NCI-H1417 (cell line): ENCODE measurements around the gene AURKAIP1.
"Not testable (repeated sequence)": the region's sequence is repeated elsewhere in the genome, so short reads cannot be mapped to it uniquely, and the experiment has no call there.

Source experiments
- DNase-seq, 3 experiments: peaks; one replicate each; lab custom pipeline; 2025; lab: John Stamatoyannopoulos, UW

The AURKAIP1 gene

DNA sequence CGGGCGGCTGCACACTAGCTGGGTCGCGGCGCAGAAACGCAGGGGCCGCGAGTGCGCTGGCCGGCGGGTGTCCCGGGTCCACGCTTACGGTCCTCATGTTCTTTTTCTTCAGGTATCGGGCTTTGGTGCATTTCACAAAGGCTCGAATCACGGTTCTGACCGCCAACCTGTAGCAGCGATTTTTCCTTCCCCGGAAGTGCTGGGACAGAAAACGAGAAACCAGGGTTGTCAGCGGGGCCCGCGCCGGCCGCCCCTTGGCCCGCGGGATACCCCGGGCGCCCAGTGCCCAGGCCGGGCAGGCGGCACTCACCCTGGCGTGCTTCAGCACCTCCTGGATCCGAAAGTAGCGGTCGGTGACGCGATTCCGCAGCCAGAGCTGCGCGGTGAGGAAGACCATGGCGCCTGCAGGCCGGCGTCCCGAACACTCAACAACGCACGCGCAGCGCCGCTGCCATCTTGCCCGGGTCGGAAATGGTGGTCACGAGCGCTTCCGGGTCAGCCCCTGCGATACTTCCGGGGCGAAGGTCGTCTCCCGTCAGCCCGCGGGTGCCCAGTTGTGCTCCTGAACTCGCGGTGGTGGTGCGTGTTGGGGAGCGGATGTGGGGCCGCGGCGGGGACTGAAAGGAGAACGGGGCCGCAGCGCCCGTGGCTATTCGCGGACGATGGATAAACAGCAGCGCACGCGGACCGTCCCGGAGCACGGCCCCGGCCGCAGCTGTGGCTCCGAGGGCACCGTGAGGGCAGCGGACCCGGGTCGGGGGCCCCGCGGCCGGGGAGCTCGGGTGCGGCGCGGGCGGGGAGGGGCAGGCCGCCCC lies 32.0 kb upstream of the AURKAIP1 start, which contains the start of gene MRPL20:
Gene MRPL20, minus strand, starts transcription at position 473 of the 815 bp plus-strand sequence. Its CDS starts 76 bp downstream, at position 397.
- peak; percentile 91 to 95 (median 93) for DNase-seq

DNA sequence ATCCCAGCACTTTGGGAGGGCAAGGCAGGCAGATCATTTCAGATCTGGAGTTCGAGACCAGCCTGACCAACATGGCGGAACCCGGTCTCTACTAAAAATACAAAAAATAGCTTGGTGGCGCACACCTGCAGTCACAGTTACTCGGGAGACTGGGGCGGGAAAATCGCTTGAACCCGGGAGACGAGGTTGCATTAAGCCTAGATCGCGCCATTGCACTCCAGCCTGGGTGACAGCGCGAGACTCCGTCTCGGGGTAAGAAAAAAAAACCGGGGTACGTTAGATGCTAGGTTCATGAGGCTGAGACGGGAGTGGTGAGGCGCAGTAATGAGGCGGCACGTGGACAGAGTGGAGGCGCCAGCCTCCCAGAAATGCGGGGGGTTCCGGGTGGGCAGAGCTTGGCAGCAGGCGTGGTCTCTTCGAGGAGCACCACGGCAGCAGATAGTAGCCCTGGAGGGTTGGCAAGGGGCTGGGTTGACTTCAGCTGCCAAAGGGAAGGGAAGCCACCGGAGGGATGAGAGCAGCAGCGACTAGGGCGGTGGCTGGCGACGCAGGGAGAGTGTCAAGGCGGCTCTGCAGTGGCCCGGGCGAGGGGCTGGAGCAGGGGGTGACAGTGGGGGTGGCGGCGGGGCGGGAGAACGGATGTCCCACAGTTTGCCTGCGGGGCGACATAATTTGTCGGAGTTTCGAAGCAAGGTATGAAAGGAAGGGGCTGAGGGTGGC lies 31.3 kb upstream of the AURKAIP1 start:
- DNase-seq, result peak in 1 of 3 experiments; percentile 30

DNA sequence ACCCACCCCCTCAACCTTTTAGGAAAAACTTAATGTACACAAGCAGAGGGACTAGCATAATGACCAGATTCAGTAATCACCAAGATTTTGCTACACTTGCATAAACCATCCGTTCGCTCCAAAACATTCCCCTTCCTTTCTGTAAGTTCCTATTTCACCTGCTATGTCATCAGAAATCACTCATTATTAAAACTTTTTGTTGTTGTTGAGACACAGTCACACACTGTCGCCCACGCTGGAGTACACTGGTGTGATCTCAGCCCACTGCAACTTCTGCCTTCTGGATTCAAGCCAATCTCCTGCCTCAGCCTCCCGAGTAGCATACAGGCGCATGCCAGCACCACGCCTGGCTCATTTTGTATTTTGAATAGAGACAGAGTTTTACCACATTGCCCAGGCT lies 28.6 kb upstream of the AURKAIP1 start:
- no peak for DNase-seq

DNA sequence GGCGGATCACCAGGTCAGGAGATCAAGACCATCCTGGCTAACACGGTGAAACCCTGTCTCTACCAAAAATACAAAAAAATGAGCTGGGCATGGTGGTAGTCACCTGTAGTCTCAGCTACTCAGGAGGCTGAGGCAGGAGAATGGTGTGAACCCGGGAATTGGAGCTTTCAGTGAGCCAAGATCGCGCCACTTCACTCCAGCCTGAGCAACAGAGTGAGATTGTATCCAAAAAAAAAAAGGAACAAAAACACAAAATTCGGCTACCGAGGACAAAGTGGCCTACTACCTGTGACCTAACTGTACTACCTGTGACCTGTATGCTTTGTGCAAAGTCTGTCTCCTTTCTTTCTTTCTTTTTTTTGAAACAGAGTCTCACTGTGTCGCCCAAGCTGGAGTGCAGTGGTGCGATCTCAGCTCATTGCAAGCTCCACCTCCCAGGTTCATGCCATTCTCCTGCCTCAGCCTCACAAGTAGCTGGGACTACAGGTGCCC lies 27.9 kb upstream of the AURKAIP1 start:
- DNase-seq, result not testable (repeated sequence)

DNA sequence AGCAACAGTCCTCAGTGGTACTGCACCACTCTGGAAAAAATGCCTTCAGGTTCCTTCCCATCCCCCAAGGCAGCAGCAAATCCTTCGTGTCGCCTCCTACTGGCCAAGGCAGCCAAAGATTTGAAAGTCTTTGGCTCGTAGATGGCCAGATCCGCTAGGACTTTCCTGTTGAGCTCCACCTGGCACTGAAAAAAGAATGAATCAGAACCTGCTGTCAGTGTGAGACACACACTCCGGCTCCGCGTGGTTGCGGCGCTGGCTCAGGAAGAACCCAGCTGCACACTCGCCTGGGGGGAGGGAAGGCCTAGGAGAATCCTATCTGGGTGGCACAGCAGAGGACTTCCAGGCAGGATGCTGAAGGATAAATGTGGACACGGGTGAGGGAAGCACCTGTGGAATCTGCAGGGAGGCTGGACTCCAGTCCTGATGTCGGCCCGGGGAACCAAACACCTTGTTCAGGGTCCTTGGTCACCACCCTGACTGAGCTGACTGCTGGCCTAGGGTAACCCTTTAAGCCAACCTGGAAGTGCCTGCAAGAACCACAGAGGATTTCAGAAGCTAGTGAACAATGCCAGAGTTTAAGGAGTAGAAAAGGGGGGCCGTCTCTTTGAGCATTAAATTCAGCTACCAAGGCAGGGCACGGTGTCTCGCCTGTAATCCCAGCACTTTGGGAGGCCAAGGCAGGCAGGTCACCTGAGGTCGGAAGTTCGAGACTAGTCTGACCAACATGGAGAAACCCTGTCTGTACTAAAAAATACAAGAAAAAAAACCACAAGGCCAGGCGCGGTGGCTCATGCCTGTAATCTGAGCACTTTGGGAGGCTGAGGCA lies 27.3 kb upstream of the AURKAIP1 start:
- DNase-seq, result peak in 1 of 3 experiments; percentile 36

DNA sequence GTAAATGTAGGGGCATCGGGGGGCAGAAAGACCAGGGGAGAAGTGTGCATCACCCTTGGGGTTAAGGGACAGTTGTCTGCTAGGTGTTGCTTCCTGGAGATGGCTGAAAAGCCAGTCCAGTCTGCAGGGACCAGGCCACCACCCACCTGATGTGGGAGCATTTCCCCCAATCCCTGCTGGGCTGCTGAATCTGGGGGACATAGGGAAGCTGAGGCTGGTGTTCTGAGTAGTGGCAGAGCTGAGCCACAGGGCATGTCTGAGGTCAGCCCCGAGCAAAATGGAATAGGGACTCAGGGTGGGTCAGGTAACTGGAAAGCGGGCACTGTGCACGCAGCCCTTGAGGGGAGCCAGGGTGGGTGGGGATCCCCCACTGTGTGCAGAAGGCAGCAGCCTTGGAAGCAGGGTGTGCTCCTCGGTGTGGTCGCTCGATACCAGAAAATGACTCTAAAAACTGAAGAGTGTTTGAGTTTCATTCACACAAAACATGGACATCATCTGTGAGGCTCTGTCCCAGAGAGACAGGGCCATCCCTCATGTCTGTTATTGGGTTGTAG lies 26.5 kb upstream of the AURKAIP1 start:
- DNase-seq, result no peak

DNA sequence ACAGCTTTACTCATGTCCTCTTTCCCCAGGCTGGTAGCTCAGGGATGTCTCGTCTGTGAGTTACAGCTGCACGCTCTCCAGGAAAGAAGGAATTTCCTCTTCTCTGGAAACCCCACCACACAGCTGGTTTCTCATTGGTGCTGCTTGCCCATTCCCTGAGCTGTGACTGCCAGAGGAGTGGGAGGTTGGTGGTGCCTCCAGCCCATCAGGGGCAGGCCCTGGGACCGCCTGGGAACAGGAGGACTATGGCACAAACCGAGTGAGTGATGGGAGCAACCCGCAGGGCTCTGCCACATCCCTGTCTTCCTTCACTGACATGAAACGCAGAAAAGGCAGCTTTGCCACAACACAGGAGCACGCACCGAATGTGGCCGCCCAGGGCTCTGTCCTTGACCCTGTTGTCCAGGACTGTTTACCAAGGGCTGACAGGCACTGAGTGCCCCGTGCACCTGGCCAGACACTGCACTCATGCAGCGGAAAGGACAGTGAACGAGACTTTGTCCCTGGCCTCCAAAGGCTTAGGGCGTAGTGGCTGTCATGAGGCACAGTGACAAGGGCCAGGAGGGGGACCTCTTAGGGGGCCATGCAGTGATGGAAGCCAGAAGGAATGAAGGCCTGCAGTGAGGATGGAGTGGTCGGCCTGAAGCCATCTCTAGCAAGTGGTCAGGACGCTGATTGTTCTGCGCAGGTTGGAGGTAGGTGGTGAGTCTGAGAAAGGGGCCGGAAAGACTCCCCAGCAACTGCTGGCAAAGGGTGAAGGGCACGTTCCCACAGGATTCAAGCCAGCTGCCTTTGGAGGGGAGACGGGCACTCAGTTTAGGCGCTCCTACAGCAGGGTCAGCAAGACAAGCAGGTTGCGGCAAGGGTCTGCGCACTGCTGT lies 25.8 kb upstream of the AURKAIP1 start:
- no peak for DNase-seq

DNA sequence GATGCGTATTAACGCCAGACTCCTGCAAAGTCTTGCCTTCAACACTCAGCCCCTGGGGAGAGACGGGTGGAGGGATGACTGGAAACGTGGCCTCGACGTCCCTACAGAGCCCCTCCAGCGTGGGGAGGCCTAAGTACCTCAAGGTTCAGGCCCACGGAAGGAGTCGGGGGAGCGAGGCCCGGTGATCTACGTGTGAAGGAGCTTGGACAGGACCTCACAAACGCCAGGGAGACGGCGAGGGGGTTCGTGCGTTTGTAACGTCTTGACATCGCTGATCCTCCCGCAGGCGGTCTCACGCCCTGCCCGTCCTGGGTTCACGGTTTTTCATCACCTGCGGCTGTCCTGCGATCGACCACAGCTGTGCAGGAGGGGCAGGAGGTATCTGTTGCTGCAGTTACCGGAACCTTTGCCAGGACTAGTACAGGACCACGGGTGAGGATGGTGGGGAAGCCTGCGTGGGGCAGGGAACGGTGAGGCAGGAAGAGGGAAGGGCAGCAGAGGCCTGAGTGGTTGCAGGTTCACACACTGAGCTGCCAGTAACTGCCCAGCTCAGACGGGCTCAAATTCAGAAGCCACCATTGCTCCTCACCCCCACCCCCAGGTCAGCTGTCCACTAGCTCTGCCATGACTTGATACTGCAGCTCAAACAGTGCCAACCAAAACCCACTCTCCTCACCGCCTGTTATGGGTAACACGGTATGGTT lies 25.0 kb upstream of the AURKAIP1 start:
- DNase-seq, result peak in 2 of 3 experiments; percentile 38 to 61

DNA sequence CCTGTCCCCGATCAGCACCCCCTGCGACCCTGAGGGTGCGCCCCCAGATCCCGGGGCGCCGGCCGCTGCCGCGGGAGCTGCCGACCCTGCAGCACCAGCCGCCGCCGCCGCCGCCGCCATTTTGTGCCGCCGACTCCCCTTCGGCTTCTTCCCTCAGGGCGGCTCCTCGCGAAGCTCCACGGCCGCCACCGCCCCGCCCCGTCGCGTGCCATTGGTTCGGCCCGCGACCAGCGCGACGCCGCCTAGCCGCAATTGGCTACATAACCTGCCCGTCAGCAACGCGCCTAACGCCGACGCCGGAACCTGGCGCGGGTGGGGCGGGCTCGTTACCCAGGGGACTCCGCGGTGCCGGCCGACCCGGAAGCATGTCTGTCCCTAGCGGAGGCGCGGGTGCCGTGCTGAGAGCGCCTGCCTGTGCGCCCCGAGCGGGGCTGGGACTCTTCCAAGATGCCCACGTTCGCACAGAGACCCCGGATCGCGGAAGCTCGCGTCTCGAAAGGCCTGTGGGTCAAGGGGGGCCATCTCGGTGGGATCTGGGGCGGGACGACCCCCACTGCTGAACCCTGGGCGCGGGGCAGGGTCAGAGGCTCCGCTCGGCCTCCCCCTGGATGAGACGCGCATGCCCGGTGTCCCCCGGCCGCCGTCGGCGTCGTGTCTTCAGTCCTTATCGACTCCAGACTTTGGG lies 24.3 kb upstream of the AURKAIP1 start, which contains the start of gene CCNL2:
Gene CCNL2, minus strand, starts transcription at position 149 of the 685 bp plus-strand sequence. Its CDS starts 29 bp downstream, at position 120.
- DNase-seq, result peak; percentile 98 to 99 (median 98)

GRCh38 chr1:1398677-1399186 lies 23.7 kb upstream of the AURKAIP1 start:
- no peak for DNase-seq

DNA sequence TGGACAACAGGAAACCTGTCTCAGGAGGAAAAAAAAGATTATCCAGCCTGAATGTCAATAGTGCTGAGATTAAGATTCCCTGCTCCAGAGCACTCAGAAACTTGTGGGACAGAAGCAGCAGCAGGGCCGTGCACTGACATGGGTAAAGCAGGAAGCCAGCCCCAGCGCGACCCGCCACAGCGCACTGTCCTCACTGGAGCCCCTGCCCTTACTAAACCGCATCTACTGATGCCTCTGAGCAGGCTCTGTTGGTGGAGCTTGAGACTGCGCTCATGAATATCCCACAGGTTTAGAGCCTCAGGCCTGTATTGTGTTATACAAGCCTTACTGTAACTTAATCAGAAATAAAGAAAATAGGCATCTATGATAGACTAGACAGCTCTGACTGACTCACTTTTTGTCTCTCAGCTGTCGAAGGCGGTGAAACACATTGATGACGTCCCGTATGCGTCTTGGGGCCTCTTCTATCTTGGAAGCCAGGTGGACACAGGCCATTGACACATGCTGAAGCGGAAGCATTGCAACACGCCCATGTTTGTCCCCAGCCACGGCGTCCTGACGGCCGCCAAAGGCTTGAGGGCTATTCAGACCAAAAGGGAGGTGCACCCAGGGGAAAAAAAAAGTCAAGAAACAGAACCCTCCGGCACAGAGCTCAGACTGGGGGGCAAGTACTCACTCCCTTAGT lies 23.0 kb upstream of the AURKAIP1 start:
- DNase-seq, result no peak

- DNase-seq, result no peak
Measured at GRCh38 chr1:1395166-1395565, 20.2 kb upstream of the AURKAIP1 start.

DNA sequence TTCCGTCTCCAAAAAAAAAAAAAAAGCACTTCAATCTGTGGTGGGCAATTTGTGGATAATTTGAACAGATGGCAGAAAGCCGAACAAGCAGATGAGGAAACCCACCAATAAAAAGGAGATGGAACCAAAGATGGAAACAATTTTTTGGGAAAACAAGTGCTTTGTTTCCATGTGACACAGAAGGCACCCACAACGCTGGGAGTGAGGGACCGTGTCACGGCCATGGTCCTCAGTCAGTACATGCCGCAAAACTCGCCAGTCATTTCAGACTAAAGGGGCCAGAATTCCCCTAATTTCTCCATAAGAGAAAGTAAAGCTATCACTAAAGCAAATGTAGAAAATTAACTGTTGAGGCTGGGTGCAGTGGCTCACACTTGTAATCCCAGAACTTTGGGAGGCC lies 19.1 kb upstream of the AURKAIP1 start:
- no peak for DNase-seq

GRCh38 chr1:1393428-1393827 lies 18.4 kb upstream of the AURKAIP1 start:
- DNase-seq, result no peak

GRCh38 chr1:1393014-1393413 lies 18.0 kb upstream of the AURKAIP1 start:
- no peak for DNase-seq

DNA sequence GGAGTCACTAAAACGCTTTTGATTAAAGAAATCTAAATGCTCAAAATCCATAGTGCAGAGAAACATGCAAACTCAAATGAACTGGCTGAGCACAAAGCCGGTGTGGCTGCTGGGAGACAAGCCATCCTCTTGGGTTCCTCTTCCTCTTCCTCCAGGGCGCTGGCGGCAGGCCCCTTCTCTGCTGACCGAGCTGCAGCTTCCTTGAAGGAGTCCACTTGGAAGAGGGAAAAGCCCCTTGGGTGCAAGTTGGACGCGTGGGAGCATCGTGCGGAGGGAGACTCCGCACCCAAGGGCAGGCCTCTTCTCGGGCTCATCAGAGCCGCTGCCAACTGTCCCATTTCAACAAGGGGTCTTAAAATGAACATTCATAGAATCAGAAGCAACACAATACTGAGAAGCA lies 16.2 kb upstream of the AURKAIP1 start:
- no peak for DNase-seq

DNA sequence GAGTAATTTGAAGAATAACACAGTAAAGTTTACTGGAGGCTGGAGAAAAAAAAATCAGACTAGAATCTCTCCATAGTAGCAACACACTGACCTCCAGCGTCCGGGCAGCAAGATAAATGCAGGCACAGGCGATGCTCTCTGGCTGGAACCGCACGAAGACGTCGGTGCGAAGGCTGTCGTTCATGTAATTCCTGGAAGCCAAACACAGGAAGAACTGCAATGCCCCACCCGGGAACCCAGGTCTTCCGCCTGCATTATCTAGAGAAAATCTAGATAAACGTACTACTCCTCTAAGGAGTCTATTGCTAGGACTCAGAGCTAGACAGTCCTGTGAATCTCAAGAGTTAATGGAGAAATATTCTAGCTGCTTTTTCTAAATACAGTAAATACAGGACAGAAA lies 15.7 kb upstream of the AURKAIP1 start:
- no peak for DNase-seq

DNA sequence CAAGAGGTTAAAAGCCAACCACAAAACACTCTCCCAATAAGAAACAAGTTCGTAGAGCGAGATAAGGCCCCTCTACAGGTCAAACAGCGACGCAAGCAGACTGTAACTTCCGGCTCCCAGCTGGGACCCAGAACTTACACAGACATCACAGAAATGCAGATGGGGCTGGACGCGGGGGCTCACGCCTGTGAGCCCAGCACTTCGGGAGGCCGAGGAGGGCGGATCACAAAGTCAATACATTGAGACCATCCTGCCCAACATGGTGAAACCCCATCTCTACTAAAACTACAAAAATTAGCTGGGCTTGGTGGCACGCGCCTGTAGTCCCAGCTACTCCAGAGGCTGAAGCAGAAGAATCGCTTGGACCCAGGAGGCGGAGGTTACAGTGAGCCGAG lies 13.1 kb upstream of the AURKAIP1 start:
- no peak for DNase-seq
